ENCODE data around the gene AMIGO2. TPM values are rescaled to one million over a fixed set of nuclear protein-coding genes. Genes with fewer than 3 reads are reported as not detected.

AMIGO2 gene
- total RNA-seq, 1 donor from 2014 or later: 154 TPM

GRCh38 chr12:47098099-47098498, 18.3 kb upstream of the AMIGO2 start:
- DNase-seq (ENCODE audit: low read depth): no peak

GRCh38 chr12:47097276-47097896, 17.6 kb upstream of the AMIGO2 start:
- no peak for DNase-seq (ENCODE audit: low read depth)

GRCh38 chr12:47095446-47096236, 15.9 kb upstream of the AMIGO2 start:
- peak; percentile 85 for DNase-seq (ENCODE audit: low read depth)

GRCh38 chr12:47094804-47095203, 15.0 kb upstream of the AMIGO2 start:
- peak; percentile 90 for DNase-seq (ENCODE audit: low read depth)

GRCh38 chr12:47091009-47091408, 11.2 kb upstream of the AMIGO2 start:
- DNase-seq (ENCODE audit: low read depth): no peak

DNA sequence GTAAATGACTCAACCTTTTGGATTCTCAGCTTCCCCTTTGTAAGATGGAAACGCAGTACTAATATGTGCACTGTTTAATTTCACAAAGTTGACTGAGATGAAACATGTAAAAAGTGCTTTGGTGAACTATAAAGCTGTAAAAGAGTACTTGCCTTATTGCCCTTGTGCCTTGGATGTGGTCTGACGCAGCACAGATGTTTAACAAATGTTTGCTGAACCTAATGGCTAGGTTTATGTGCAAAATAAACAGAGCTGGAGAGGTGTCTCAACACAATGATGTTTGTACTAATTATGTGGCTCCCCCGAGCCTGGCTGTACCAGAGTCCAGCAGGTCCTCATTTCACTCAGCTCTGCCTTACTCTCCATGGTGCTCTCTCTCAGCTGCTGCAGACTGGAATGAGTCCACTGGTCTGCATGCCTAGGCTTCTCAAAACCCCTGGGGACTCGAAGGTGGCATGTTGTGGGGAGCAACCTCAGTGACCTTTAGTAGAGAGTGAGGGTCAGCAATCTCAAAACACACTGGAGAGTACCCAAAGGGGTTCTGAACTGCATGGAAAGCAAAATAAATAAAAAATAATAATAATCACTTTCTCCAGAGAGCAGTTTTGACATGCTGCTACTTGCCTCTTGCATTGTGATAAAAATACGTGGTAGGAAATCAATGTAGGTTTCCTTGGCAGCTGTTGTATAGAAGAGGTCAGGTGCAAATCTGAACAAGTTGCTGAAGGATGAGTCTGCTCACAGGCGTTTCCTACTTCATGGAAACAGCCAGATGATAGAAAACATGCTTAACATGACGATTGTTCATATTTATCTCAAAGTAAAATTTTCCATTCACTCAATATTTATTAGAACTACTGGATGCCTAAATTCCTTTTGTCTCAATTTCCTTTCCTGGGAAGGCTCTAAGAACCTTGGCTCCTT, 8.5 kb upstream of the AMIGO2 start:
- peak; percentile 57 for DNase-seq (ENCODE audit: low read depth)

- DNase-seq (ENCODE audit: low read depth): no peak
These were observed 7.4 kb upstream of the AMIGO2 start for GRCh38 chr12:47087088-47087688.

GRCh38 chr12:47085815-47086252, 6.1 kb upstream of the AMIGO2 start:
- DNase-seq (ENCODE audit: low read depth): peak; percentile 82

GRCh38 chr12:47084172-47084571, 4.4 kb upstream of the AMIGO2 start:
- no peak for DNase-seq (ENCODE audit: low read depth)

DNA sequence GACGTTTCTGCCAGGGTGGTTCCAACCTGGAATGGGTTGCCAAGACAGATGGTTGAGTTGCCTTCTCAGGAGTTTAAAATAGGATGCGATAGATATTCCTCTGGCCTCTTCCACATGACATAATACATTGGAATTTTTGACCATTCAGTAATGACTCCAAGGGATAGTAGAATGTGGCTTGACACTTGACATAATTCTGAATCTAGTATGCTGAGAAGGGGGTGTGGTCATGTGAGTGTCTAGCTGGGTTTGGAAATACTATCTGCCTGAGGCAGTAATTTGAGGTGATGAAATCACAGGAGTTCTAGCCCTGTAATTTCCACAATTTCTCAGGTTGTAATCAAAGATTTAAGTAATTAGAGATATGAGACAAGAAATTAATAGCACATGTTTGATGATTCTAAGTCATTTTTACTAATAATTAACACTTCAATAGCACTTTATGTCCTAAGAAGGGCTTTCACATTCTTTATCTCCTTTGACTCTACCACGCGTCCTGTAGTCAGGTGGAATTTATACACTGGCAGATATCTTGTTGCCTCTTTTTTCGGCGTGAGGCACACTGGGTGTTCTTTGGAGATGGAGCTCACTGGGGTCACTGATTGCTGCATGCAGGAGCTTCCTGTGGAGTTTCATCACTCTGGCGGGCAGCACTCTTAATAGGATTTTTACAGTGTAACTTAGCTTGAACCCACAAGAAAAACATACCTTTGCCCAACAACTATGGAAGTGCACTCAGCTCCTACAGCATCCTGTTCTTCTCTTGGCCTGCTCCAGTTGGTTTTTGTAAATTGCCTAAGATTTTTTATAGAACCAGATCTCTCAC, 3.2 kb upstream of the AMIGO2 start:
- peak; percentile 97 for DNase-seq (ENCODE audit: low read depth)

DNA sequence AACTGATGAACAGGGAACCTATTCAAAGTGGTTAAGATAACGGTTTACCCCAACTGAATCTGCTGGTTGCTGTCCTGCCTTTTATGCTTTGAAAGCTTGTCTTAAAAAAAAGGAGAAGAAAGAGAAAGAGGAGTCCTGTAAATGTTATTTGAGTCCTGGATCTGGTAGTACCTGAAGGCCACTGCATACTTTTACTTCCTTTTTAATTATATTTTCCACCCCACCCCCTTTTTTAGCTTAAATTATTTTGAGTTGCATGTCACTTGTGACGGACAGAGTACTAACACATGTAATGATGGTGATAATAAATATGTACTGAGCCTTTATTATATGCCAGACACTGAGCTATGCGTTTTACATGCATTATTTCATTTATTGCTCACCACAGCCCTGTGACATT, 2.5 kb upstream of the AMIGO2 start:
- no peak for DNase-seq (ENCODE audit: low read depth)

- peak; percentile 93 for DNase-seq (ENCODE audit: low read depth)
These were observed 1.2 kb upstream of the AMIGO2 start for GRCh38 chr12:47080725-47081502.

DNA sequence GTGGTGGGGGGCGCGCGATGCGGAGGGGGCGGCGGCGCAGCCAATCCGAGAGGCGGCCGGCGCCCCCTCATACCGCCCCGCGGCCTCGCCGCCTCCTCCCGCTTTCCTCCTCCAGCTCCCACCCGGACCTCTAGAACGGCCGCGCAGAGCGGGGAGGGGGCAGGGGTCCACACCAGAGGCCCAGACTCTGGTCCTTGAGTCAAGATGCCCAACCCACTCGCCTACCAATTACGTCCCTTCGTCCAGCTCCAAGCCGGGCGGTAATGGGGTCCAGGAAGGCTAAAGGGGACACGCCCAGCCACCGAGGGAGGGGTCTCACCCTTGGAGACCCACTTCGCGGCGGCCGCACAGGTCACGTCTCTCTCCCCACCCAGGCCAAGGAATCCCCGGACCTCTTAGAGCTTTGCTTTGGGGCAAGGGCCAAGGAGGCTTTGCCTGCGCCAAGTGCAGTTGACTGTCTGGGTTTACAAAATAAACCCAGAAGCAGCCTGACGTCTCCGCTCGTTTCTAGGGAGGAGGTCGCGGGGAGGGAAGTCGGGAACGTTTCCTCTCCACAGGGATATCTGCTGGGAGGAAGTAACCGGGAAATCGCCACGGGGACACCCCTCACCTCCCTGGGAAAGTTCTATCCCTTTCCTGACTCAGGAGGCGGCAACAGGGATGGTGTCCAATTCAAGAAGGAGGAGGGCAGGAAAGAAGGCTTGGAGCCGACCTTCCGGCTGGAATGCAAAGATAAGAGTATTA, 394 bp upstream of the AMIGO2 start:
- peak; percentile 55 for DNase-seq (ENCODE audit: low read depth)

GRCh38 chr12:47078733-47079467, 859 bp downstream of the AMIGO2 start:
- no peak for DNase-seq (ENCODE audit: low read depth)

DNA sequence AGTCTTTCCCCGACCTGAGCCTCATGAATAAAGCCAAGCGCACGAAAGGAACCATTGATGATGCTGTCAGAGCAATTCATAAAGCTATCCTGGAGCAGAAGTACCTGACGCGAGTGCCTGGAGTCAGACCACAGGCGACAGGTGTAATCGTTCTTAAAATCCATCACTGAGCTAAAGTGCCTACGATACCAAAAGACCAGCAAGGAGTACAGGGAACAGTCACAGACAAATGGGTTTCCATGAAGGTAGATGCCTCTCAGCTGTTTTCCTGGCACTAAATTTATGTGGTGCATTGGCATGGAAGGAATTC, 1.7 kb downstream of the AMIGO2 start:
- no peak for DNase-seq (ENCODE audit: low read depth)

DNA sequence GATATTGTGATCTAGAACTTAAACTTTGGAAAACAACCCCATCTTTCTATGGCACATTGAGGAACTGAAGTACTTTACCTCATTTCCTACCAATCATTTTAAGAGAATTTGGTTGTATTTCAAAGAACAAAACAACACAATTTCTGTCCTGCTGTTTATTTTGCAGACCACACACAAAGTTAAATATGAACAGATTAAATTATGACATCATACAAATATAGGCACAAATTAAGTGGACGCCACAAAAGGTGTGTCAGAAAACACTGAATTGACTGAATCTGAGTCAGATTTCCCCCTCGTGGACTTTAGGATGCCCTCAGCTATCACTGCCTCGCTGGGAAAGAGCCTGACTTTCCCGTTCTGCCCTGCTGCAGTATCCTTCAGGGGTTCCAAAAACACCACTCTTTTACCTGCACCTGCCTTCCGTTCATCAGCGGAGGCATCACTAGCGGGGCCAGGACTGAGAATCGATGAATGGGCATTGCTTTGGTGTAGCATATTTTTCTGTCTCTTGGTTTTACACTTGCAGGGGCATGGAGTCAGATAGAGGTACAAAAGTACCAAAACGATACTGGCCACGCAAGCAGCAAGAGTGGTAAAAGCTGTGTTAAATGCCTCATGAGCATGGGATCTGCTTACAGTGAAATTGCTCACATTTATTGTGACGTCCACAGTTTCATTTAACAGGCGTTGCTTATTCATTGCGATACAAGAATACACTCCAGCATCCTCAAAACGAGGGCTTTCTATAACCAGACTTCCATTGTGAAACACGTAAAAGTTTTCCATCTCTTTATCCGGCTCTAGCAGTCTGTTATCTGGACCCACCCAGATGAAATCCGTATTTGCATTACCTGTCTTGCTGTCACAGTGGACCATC, 2.3 kb downstream of the AMIGO2 start:
- DNase-seq (ENCODE audit: low read depth): no peak

- DNase-seq (ENCODE audit: low read depth): no peak
These were observed 4.3 kb downstream of the AMIGO2 start for GRCh38 chr12:47075192-47076084.

Measured in renal cortical epithelial cell (primary cell).